Measurements from ENCODE around the gene HEPACAM2. TPM values are rescaled to one million over a fixed set of nuclear protein-coding genes. Genes with fewer than 3 reads are reported as not detected.

Gene HEPACAM2
- total RNA-seq, 1 donor from 2014 or later = not detected

- no peak for TF ChIP-seq POLR2AphosphoS5 (IDR thresholded peaks at IDR 0.05; ENCODE audit: insufficient read depth in 1 of 2, low read depth in 1 of 2)
- TF ChIP-seq CTCF (IDR thresholded peaks at IDR 0.05) = peak; percentile 33 to 52 (median 41)
- intact Hi-C loops (cut with DNase I) = no loop called here
- no peaks in the 10 kb centered on the region for H3K4me1 ChIP-seq
- H3K27me3 ChIP-seq = no peaks in the 10 kb centered on the region
- no peak overlapping the region for H3K27ac ChIP-seq
- H3K36me3 ChIP-seq = no peaks in the 10 kb centered on the region
- H3K4me3 ChIP-seq = no peak overlapping the region
- no peak for DNase-seq (ENCODE audit: extremely low spot score in 2 of 2)
- H3K9me3 ChIP-seq = no peaks in the 10 kb centered on the region
These were observed 19.5 kb upstream of the HEPACAM2 start for GRCh38 chr7:93245525-93246432.

- DNase-seq (ENCODE audit: extremely low spot score in 2 of 2) = no peak
These were observed 15.8 kb upstream of the HEPACAM2 start for GRCh38 chr7:93242106-93242505.

GRCh38 chr7:93239824-93240223 lies 13.6 kb upstream of the HEPACAM2 start:
- no peaks in the 10 kb centered on the region for H3K27me3 ChIP-seq
- H3K4me1 ChIP-seq = no peaks in the 10 kb centered on the region
- H3K36me3 ChIP-seq = no peaks in the 10 kb centered on the region
- no peak for TF ChIP-seq POLR2A (IDR thresholded peaks at IDR 0.05)
- TF ChIP-seq POLR2AphosphoS5 (IDR thresholded peaks at IDR 0.05; ENCODE audit: insufficient read depth in 1 of 2, low read depth in 1 of 2) = no peak
- TF ChIP-seq CTCF (IDR thresholded peaks at IDR 0.05) = no peak
- no peak overlapping the region for H3K27ac ChIP-seq
- H3K4me3 ChIP-seq = no peak overlapping the region
- H3K9me3 ChIP-seq = no peaks in the 10 kb centered on the region
- DNase-seq (ENCODE audit: extremely low spot score in 2 of 2) = no peak
- intact Hi-C loops (cut with DNase I) = no loop called here

More at GRCh38 chr7:93242106-93242505, 15.8 kb upstream of the HEPACAM2 start:
- Histone ChIP-seq H3K27ac (no peak overlapping the region), H3K4me3 (no peak overlapping the region), H3K4me1 (no peaks in the 10 kb centered on the region), H3K27me3 (no peaks in the 10 kb centered on the region), H3K36me3 (no peaks in the 10 kb centered on the region), H3K9me3 (no peaks in the 10 kb centered on the region)
- TF ChIP-seq POLR2A (IDR thresholded peaks at IDR 0.05) (no peak), POLR2AphosphoS5 (IDR thresholded peaks at IDR 0.05; ENCODE audit: insufficient read depth in 1 of 2, low read depth in 1 of 2) (no peak), CTCF (IDR thresholded peaks at IDR 0.05) (no peak)
- intact Hi-C loops (cut with DNase I) = no loop called here

GRCh38 chr7:93238748-93239147 lies 12.5 kb upstream of the HEPACAM2 start:
- Histone ChIP-seq H3K36me3 (no peaks in the 10 kb centered on the region), H3K4me1 (no peaks in the 10 kb centered on the region)
- intact Hi-C loops (cut with DNase I) = no loop called here

More at GRCh38 chr7:93238748-93239147, 12.5 kb upstream of the HEPACAM2 start:
- H3K27ac ChIP-seq = no peak overlapping the region
- no peak overlapping the region for H3K4me3 ChIP-seq
- no peak for DNase-seq (ENCODE audit: extremely low spot score in 2 of 2)
- no peaks in the 10 kb centered on the region for H3K27me3 ChIP-seq
- no peak for TF ChIP-seq CTCF (IDR thresholded peaks at IDR 0.05)
- no peak for TF ChIP-seq POLR2AphosphoS5 (IDR thresholded peaks at IDR 0.05; ENCODE audit: insufficient read depth in 1 of 2, low read depth in 1 of 2)
- no peak for TF ChIP-seq POLR2A (IDR thresholded peaks at IDR 0.05)
- H3K9me3 ChIP-seq = no peaks in the 10 kb centered on the region
